ENCODE results near the gene NOMO2.
"Not testable (repeated sequence)": the region's sequence is repeated elsewhere in the genome, so short reads cannot be mapped to it uniquely, and the experiment has no call there.

The NOMO2 gene

DNA sequence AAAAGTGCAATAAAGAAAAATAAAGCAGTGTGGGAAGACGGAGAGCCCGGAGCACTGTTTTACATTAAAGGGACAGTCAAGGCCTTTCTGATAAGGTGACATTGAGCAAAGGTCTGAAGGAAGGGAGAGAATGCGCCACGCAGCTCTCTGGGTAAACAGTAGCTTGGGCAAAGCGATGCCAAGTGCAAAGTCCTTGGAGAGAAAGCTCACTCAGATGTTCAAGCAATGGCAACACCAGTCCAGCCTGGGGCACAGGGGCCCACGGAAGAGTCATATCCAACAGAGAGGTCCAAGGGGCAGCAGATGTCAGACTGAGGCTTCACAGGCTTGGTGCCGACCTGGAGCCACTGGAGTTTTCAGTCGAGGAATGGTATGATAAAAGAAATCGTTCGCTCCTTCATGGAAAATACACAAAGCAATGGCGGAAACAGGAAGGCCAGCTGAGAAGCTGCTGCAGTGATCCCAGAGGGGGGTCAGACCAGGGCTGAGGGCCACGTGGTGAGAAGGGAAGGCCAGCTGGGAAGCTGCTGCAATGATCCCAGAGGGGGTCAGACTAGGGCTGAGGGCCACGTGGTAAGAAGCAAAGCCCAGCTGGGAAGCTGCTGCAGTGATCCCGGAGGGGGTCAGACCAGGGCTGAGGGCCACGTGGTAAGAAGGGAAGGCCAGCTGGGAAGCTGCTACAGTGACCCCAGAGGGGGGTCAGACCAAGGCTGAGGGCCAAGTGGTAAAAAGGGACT lies 40.3 kb downstream of the NOMO2 start:
- not testable (repeated sequence) for DNase-seq (ENCODE audit: low spot score)

DNA sequence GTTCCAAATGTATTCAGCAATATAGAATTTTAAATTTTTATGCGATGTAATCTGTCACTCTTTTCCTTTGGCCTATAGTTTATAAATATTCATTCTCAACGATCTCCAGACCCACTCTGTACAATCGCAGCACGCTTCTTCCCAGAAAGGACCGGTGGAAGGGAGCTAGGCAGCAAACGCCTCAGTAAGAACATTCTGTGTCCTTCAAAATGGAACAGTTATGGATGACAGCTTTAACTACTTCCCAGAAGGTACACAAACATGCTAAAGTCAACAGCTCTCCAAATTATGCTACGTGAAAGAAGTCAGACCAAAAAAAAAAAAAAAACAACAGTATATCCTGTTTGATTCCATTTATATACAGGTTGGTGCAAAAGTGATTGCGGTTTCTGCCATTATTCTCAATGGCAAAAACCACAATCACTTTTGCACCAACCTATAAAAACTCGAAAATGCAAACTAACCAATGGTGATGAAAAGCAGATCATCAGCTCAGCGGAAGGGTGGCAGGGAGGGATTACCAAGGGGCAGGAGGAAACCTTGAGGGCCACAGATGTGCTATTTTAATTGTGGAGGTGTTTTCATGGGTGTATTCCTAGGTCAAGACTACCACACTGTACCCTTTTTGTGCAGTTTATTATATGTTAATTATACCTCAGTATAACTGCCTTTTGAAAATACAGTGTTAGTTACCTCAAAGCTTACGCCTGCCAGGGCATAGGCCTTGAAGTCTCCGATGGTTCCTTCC lies 43.2 kb downstream of the NOMO2 start:
- DNase-seq (ENCODE audit: low spot score), result not testable (repeated sequence)

DNA sequence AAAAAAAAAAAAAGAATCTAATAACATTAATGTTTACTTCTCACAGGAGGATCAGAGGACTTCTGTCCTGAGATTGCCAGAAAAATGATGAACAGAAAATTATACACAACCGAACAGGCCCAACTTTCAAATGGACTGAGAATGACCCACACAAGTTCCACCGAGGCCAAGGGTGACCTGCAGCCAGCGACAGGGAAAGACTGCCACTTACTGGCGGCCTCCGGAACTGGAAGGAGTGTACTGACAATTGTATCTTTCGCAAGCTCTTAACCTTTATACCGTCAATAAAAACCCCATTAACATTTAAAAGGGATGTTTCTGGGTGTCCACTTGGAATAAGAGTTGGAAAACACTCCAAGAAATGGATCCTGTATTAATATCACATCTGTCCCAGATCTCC lies 63.5 kb downstream of the NOMO2 start:
- not testable (repeated sequence) for DNase-seq (ENCODE audit: low spot score)

- DNase-seq (ENCODE audit: low spot score), result not testable (repeated sequence)
These were observed 64.9 kb downstream of the NOMO2 start for GRCh38 chr16:18497032-18497431.

DNA sequence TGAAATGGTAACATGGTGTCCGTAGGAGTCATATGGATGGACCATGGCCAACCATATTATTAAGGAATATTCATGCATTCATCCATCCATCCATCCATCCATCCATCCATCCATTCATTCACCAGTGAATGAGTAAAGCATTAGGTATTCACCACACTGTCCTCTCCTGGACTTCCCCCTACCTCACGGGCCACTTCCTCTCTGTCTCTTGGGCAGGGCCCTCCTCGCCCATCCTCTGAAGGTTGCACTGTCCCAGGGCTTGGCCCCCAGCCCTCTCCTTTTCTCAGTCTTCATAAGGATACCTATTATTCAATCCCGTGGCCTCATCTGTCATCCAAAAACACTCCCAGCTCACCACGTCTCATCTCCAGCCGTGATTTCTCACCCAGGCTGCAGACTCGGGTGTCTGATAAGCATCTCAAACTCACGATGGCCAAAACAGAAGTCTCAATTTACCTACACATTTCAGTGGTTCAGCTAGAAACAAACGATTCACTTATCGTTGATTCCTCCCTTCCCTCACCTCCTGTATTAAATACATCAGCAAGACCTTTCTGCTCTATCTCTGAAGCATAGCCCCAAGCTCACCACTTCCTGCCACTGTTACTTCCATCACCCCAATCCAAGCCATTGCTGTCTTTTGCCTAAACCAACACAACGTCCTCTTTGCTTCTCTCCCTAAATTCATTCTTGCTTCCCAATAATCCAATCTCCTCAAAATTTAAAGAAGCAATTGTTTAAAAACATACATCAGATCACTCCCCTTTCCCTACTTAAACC lies 69.6 kb downstream of the NOMO2 start:
- not testable (repeated sequence) for DNase-seq (ENCODE audit: low spot score)

GRCh38 chr16:18436025-18436424 lies 125.9 kb downstream of the NOMO2 start:
- not testable (repeated sequence) for DNase-seq (ENCODE audit: low spot score)

GRCh38 chr16:18415827-18416226 lies 146.1 kb downstream of the NOMO2 start:
- DNase-seq (ENCODE audit: low spot score), result not testable (repeated sequence)

DNA sequence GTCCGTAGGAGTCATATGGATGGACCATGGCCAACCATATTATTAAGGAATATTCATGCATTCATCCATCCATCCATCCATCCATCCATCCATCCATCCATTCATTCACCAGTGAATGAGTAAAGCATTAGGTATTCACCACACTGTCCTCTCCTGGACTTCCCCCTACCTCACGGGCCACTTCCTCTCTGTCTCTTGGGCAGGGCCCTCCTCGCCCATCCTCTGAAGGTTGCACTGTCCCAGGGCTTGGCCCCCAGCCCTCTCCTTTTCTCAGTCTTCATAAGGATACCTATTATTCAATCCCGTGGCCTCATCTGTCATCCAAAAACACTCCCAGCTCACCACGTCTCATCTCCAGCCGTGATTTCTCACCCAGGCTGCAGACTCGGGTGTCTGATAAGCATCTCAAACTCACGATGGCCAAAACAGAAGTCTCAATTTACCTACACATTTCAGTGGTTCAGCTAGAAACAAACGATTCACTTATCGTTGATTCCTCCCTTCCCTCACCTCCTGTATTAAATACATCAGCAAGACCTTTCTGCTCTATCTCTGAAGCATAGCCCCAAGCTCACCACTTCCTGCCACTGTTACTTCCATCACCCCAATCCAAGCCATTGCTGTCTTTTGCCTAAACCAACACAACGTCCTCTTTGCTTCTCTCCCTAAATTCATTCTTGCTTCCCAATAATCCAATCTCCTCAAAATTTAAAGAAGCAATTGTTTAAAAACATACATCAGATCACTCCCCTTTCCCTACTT lies 152.2 kb downstream of the NOMO2 start:
- DNase-seq (ENCODE audit: low spot score), result not testable (repeated sequence)

- DNase-seq (ENCODE audit: low spot score), result not testable (repeated sequence)
These were observed 159.8 kb downstream of the NOMO2 start for GRCh38 chr16:18401851-18402657.

GRCh38 chr16:18401159-18401558 lies 160.7 kb downstream of the NOMO2 start:
- not testable (repeated sequence) for DNase-seq (ENCODE audit: low spot score)

GRCh38 chr16:18394363-18394762 lies 167.5 kb downstream of the NOMO2 start:
- DNase-seq (ENCODE audit: low spot score), result not testable (repeated sequence)

GRCh38 chr16:18387767-18388166 lies 174.1 kb downstream of the NOMO2 start:
- DNase-seq (ENCODE audit: low spot score), result not testable (repeated sequence)

DNA sequence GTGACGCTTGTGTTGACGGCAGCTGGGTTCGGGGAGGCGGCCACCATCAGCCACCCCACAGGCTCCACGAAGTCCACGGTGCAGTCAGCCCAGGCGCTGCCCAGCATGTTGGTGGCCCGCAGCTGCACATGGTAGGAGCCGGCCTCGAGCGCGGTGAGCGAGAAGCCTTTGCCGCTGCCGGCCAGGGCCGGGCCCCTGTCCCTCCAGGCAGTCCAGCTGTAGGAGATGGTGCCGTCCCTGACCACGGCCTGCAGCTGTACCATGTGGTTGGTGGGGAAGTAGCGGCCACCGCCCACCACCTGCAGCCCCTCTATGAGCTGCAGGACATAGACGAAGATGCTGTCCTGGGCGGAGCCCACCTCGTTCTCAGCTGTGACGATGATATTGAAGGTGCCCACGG lies 175.4 kb downstream of the NOMO2 start:
- DNase-seq (ENCODE audit: low spot score), result not testable (repeated sequence)

- DNase-seq (ENCODE audit: low spot score), result not testable (repeated sequence)
These were observed 176.6 kb downstream of the NOMO2 start for GRCh38 chr16:18385285-18385684.

- not testable (repeated sequence) for DNase-seq (ENCODE audit: low spot score)
These were observed 177.0 kb downstream of the NOMO2 start for GRCh38 chr16:18384869-18385268.

GRCh38 chr16:18384098-18384636 lies 177.7 kb downstream of the NOMO2 start:
- DNase-seq (ENCODE audit: low spot score), result not testable (repeated sequence)

DNA sequence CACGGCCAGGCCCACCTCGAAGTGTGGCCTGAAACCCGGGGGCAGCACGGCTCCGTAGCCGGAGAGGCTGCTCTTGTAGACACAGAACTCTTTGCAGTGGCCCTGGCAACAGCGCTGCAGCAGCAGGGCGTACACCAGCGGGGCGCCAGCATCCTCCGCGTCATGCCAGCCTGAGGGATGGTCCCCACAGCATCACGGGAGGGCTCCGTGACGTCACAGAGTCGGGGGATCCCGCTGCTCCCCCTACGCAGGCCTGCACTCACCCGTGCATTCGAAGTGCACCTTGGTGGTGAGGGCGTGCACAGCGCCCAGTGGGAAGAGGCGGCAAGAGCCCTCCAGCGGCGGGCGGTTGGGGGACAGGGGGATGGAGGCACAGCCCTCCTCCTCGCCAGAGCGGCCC lies 179.2 kb downstream of the NOMO2 start:
- DNase-seq (ENCODE audit: low spot score), result not testable (repeated sequence)

Data from AG20443 (cell line).